Hepatocyte (in vitro differentiated cells): Measurements from ENCODE around the gene RCAN2.

Experiments used
- EZH2 ChIP-seq: fragments of 200-600 bp; sonication (generic); IDR thresholded peaks from 2 replicates; pipeline ENCODE4 v1.6.1; 2016; ENCODE audit warnings: antibody characterized with exemption, mild to moderate bottlenecking, borderline replicate concordance
- TF ChIP-seq, protein P1 (sequence below): fragments of 200-600 bp; sonication (generic); IDR thresholded peaks from 2 replicates; pipeline ENCODE4 v1.5.1; 2016; ENCODE audit warnings: antibody characterized with exemption, mild to moderate bottlenecking; ENCODE audit not compliant: poor library complexity

DNA sequence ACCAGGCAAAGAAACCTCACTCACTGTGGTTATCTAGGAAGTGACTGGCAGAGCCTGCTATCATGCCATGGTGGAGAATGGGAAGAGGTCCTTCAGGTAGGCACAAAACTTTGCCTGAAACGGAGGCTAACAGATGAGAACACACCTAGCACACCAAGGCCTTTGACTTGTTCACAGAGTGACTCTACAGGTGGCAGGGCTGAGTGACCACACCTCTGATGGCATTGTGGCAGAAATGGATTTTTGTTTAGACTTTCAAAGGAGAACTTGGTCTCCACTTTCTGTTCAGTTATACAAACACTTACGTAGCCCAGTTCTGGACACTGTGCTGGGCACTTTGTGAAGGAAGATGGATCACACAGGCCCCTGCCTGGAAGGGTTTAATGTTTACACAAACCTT, 204.2 kb downstream of the RCAN2 start:
- no peak for TF ChIP-seq EZH2
- TF ChIP-seq, protein P1, sequence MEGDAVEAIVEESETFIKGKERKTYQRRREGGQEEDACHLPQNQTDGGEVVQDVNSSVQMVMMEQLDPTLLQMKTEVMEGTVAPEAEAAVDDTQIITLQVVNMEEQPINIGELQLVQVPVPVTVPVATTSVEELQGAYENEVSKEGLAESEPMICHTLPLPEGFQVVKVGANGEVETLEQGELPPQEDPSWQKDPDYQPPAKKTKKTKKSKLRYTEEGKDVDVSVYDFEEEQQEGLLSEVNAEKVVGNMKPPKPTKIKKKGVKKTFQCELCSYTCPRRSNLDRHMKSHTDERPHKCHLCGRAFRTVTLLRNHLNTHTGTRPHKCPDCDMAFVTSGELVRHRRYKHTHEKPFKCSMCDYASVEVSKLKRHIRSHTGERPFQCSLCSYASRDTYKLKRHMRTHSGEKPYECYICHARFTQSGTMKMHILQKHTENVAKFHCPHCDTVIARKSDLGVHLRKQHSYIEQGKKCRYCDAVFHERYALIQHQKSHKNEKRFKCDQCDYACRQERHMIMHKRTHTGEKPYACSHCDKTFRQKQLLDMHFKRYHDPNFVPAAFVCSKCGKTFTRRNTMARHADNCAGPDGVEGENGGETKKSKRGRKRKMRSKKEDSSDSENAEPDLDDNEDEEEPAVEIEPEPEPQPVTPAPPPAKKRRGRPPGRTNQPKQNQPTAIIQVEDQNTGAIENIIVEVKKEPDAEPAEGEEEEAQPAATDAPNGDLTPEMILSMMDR, result no peak
